IPS-15b (cell line): ENCODE measurements around the gene ARL13B.

Experiments used
- H3K27me3 ChIP-seq: one replicate; pipeline ENCODE4 v1.6.1; 2013; ENCODE audit warnings: low read length; ENCODE audit not compliant: control insufficient read depth, insufficient read depth
- H3K36me3 ChIP-seq: one replicate; pipeline ENCODE4 v1.6.1; 2013; ENCODE audit warnings: low read length; ENCODE audit not compliant: control insufficient read depth, insufficient read depth
- H3K4me1 ChIP-seq: one replicate; pipeline ENCODE4 v1.6.1; 2013; ENCODE audit warnings: mild to moderate bottlenecking, low read length; ENCODE audit not compliant: control insufficient read depth, insufficient read depth
- H3K4me3 ChIP-seq: one replicate; pipeline ENCODE4 v1.5.1; 2013; ENCODE audit warnings: low read depth, low read length
- H3K9ac ChIP-seq: one replicate; pipeline ENCODE4 v1.6.1; 2013; ENCODE audit warnings: low read depth, mild to moderate bottlenecking, low read length
- H3K9me3 ChIP-seq: one replicate; pipeline ENCODE4 v1.6.1; 2013; ENCODE audit warnings: mild to moderate bottlenecking, low read length; ENCODE audit not compliant: control insufficient read depth, insufficient read depth

Gene ARL13B

DNA sequence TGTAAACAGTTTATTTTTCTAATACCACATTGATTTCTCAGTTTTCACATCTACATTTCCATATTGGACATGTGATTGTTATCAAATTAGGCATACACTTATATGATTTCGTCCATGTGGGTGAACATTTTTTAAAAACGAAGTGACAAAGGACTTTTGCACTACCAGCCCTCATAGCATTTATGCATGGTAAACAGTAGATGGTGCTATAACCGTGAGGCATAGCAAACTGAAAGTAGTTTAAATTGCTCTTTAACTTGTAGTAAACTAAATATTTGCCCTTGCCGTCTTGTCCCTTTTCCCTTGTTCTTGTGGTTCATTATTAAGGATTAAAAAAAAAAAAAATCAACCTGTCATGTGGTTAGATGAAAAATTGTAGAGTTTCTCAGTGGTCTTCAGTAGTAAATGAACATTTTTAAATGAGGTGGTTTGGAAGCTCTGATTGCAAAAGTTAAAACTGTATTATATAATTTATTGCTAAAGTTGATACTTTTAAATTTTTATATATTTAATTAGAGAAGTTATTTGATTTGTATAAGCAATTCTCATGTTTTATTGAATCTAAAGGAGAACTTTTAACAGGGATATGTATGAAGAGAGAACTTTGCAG is 24.5 kb downstream of the ARL13B start:
- Histone ChIP-seq H3K27me3 (no peaks in the 10 kb centered on the region), H3K4me1 (no peaks in the 10 kb centered on the region), H3K9me3 (no peaks in the 10 kb centered on the region), H3K36me3 (no peaks in the 10 kb centered on the region), H3K9ac (no peak overlapping the region), H3K4me3 (no peak overlapping the region)

DNA sequence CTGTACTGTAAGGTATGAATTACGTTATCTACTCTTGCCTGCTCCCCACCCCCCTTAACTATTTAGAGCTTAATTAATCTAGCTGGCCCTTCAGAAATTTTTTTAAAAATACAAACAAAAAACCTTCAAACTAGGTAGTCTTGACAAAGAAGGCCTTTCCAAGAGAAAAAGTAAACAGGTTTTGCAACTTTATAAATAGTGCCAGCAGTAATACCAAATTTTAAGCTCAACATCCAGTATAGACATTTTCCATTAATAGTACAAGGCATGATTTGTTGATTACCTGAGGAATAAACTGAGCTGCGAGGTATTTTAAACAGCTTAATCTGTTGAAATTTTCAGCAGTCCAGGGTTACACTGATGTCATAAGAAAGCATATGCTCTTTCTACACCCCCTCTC is 28.3 kb downstream of the ARL13B start:
- Histone ChIP-seq H3K9me3 (no peaks in the 10 kb centered on the region), H3K4me1 (no peaks in the 10 kb centered on the region), H3K27me3 (no peaks in the 10 kb centered on the region), H3K9ac (no peak overlapping the region), H3K4me3 (no peak overlapping the region), H3K36me3 (no peaks in the 10 kb centered on the region)

DNA sequence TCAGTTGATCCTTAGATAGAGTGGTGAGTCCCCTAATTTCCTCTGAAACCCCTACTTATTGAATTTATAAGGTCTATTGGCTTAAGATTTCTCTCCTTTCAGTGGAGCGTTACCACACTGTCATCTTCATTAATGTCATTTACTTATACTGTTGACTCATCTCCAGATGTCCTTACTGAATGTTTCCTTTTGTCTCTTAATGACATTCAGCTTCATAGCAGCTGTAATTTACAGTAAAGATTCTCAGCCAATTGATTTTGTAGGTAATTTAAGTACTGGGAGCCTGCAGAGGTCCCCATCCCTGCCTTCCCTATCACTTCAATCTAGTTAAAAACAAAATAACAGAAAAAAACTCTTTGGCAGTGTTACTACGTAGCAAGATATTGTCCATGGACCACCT is 29.7 kb downstream of the ARL13B start:
- H3K9ac ChIP-seq, result no peak overlapping the region
- no peaks in the 10 kb centered on the region for H3K27me3 ChIP-seq
- H3K4me1 ChIP-seq, result no peaks in the 10 kb centered on the region
- no peak overlapping the region for H3K4me3 ChIP-seq
- no peaks in the 10 kb centered on the region for H3K36me3 ChIP-seq
- H3K9me3 ChIP-seq, result no peaks in the 10 kb centered on the region

- H3K9me3 ChIP-seq, result no peaks in the 10 kb centered on the region
- no peaks in the 10 kb centered on the region for H3K27me3 ChIP-seq
- H3K4me1 ChIP-seq, result no peaks in the 10 kb centered on the region
- no peaks in the 10 kb centered on the region for H3K36me3 ChIP-seq
- no peak overlapping the region for H3K9ac ChIP-seq
- H3K4me3 ChIP-seq, result no peak overlapping the region
Measured at GRCh38 chr3:94011233-94011711, 31.3 kb downstream of the ARL13B start.

DNA sequence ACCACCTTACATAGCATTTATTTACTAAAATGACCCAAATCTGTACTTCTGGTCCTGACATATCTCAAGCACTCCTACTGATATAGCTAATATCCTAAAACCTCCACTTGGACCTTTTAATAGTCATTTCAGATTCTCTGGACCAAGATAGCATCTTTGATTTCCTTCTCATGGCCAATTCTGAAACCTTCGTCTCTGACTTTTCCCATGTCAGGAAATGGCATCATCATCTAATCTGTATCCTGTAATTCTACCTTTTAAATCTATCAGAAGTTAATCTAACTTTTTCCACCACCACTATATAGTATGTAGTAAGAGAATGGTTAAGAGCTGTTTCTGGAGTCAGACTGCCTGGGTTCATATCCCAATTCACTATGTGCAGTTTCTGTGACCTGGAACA is 32.2 kb downstream of the ARL13B start:
- Histone ChIP-seq H3K4me1 (no peaks in the 10 kb centered on the region), H3K27me3 (no peaks in the 10 kb centered on the region), H3K36me3 (no peaks in the 10 kb centered on the region), H3K4me3 (no peak overlapping the region), H3K9me3 (no peaks in the 10 kb centered on the region), H3K9ac (no peak overlapping the region)

GRCh38 chr3:94015025-94015424 is 35.1 kb downstream of the ARL13B start:
- Histone ChIP-seq H3K27me3 (no peaks in the 10 kb centered on the region), H3K9ac (no peak overlapping the region), H3K36me3 (no peaks in the 10 kb centered on the region), H3K4me3 (no peak overlapping the region), H3K4me1 (no peaks in the 10 kb centered on the region), H3K9me3 (no peaks in the 10 kb centered on the region)

- Histone ChIP-seq H3K27me3 (no peaks in the 10 kb centered on the region), H3K9ac (no peak overlapping the region), H3K9me3 (no peaks in the 10 kb centered on the region), H3K36me3 (no peaks in the 10 kb centered on the region), H3K4me3 (no peak overlapping the region), H3K4me1 (no peaks in the 10 kb centered on the region)
Measured at GRCh38 chr3:94019659-94020058, 39.7 kb downstream of the ARL13B start.

DNA sequence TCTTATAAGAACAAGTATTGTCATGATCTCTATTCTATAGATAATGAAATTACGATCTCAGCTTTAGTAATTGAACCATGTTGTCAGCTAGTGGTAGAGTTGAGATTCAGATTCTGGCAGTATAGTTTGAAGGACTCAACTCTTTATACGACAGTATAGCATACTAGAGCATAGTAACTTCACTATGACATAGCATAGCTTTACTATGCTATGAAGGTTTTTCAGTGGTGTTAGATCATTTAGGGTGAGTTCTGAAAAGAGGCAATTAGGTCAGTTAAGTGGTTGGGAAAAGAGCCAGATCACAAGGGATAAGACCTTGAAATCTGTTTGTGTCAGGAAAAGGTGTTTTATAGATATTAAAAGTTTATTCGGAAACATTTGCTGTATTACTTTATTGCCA is 40.3 kb downstream of the ARL13B start:
- H3K4me1 ChIP-seq, result no peaks in the 10 kb centered on the region
- no peaks in the 10 kb centered on the region for H3K36me3 ChIP-seq
- no peaks in the 10 kb centered on the region for H3K9me3 ChIP-seq
- no peaks in the 10 kb centered on the region for H3K27me3 ChIP-seq
- H3K4me3 ChIP-seq, result no peak overlapping the region
- H3K9ac ChIP-seq, result no peak overlapping the region

- no peaks in the 10 kb centered on the region for H3K9me3 ChIP-seq
- H3K4me1 ChIP-seq, result no peaks in the 10 kb centered on the region
- H3K9ac ChIP-seq, result no peak overlapping the region
- H3K36me3 ChIP-seq, result no peaks in the 10 kb centered on the region
- no peaks in the 10 kb centered on the region for H3K27me3 ChIP-seq
- no peak overlapping the region for H3K4me3 ChIP-seq
Measured at GRCh38 chr3:94024385-94024784, 44.4 kb downstream of the ARL13B start.

DNA sequence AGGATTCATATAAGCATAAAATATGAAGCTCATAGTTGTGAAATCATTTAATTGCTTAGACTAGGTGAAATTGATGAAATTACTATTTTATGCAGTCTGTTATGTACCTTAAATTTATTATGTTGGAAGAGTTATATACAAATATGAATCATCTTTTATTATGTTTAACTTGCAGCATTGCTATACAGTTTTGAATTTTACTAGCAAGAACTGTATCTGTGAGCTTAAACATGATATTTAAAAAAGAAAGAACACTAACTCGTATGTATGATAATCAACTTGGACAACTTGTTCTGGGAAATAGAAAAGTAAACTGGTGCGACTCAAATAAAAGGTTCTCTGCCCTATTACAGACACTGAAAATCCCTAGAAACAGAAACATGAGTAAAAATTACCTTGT is 46.7 kb downstream of the ARL13B start:
- no peak overlapping the region for H3K9ac ChIP-seq
- no peaks in the 10 kb centered on the region for H3K9me3 ChIP-seq
- no peaks in the 10 kb centered on the region for H3K4me1 ChIP-seq

DNA sequence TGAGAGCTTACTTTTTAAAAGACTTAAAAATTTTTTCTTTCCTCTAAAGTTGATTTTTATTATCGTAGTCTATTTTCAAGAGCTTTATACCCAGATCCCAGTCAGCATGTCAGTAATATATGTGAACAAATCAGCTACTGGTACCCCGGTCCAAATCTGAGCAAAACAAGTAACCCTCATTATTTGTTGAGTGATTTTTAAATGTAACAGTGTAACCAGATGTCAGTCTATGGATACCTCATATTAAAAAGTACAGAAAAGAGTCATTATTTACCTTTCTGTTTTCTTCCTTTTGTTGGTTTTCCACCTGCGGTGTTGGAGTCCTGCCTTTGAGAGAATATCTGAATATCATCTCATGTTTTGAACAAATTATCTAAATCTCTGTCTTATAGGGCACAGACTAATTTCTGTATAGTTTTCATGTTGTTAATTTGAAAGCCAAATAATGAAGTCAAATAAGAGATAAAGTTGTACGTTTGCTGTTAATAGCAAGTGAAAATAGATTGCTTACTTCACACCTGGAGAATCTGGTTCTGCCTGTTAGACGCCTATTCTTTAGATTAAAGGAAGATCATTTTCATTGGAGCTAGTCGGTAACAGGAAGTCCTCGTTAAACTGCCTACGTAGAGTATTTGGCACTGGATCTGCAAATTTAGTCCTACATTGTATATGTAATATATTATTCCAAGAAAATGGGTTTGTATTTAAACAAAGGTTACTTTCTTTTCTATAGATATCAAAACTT is 48.3 kb downstream of the ARL13B start, which contains the start of gene STX19:
TSS of gene STX19 (minus strand) at position 505 of the 745 bp plus-strand sequence. CDS start 13,328 bp downstream, outside the sequence.
- Histone ChIP-seq H3K36me3 (no peaks in the 10 kb centered on the region), H3K9ac (no peak within 1 kb of the TSS), H3K9me3 (no peaks in the 10 kb centered on the region), H3K4me1 (no peaks in the 10 kb centered on the region), H3K4me3 (no peak within 1 kb of the TSS), H3K27me3 (no peaks in the 10 kb centered on the region)

More for the DNA sequence above, 46.7 kb downstream of the ARL13B start:
- Histone ChIP-seq H3K36me3 (no peaks in the 10 kb centered on the region), H3K4me3 (no peak overlapping the region), H3K27me3 (no peaks in the 10 kb centered on the region)

GRCh38 chr3:94036909-94037507 is 57.1 kb downstream of the ARL13B start:
- Histone ChIP-seq H3K36me3 (no peaks in the 10 kb centered on the region), H3K4me1 (no peaks in the 10 kb centered on the region), H3K9me3 (no peaks in the 10 kb centered on the region), H3K9ac (no peak overlapping the region), H3K27me3 (no peaks in the 10 kb centered on the region), H3K4me3 (no peak overlapping the region)
